ENCODE measurements around the gene IFT27.
"Not testable (repeated sequence)": the region's sequence is repeated elsewhere in the genome, so short reads cannot be mapped to it uniquely, and the experiment has no call there.

IFT27 gene

GRCh38 chr22:36764641-36765040 lies 11.3 kb downstream of the IFT27 start:
- DNase-seq, result no peak

DNA sequence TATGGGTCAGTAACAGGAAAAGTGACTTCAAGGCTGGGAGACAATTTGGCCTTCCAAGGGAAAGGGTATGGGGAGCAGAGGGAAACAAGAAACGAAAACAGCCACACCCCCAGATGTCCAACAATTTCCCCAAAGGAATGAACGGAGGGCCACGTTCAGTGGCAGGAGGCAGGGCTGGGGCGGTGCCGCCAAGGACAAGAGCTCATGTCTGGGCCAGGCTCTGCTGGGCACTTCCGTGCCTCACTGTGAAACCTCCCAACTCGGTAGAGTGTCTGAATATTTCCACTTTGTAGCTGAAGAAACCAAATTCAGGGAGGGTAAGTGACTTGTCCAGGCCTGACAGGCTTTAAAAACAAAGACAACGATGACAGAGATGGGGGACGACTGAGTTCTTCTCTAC lies 11.9 kb downstream of the IFT27 start:
- no peak for DNase-seq

DNA sequence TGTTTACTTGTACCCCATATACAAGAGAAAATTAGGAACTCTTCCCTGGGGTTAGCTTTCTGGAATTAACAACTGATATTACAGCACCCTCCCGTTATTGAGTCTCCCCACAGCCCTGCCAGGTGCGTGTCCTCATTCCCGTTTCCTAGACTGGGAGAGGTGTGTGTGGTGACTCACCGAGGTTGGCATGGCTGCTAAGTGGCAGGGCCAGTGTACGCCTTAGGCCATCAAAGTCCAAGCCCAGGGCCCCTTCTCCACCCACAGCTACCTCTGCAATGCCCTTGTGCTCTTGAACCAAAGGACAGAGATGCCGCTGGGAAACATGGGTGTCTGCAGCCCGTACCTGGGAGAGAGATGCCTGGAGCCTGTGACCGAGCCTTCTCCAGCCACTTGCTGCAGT lies 12.3 kb downstream of the IFT27 start:
- DNase-seq, result no peak

DNA sequence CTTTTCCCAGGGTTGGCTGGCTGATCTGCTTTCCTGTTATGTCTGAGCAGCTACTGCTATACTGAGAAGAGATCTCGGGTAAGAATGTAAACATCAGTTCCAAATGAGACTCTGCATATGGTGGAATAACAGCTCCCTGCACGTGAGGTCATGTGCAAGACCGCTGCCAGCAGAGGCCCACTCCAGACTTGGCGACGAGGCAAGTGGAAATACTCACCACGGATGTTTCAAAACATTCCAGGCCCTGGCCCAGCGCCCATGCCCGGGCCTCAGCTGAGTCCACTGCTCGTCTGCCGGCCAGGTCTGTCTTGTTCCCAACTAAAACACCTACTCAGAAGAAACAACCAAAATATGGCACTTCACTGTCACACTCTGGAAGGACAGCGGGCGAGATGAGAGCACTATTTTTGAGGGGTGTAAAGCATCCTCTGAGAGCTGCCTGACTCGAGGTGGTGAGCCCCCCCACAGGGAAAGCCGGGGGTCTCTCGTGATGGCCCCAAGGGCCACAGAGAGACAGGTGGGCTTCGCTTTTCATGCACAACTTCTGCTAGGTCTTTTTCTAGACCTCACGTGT lies 13.1 kb downstream of the IFT27 start:
- DNase-seq, result no peak

DNA sequence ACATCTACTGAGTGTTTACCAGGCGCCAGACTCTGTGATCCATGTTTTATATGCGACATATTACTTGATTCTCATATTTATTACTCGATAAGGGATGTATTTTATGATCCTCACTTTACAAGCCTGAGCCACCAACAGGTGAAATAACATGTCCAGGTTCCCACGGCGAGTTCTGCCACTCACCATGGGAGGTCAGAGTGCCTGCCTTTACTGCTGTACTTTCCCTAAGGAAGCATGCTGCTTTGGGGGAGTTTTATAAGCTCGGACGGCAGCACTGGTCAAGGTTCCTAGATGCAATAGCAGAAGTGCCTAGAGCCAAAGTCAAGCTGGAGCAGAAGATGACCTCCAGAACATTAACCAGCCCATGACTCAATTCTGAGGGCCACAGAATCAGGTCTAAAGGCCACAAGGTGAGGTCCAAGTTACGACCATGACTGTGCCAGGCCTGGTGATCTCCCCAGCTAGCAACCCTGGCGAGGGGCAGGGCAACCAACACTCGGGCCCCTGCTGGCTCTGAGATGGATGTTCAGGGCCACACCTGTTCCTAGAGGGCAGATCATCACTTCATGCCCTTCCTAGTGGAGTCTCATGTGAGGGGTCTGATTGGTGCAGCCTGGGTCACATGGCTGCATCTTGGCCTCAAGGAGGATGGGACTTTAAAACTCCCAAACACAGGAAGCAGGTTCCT lies 14.2 kb downstream of the IFT27 start:
- DNase-seq, result no peak

DNA sequence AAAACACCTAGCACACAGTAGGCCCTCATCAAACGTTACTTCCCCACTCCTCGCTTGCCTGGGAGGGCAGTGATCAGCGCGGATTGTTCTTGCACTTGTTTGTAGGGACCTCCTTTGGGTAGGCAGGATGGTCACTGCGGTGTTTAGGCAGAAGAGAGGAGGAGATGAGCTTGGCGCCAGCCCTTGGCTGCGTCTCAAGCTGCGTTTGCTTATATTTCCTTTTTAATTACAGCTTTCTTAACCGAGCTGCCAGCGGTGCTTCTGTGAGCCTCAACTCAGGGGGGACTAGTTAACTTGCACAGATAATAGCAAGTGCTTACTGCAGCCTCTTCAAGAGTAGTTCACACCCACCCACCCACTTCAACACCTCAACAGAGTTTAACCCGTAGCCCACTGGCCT lies 15.1 kb downstream of the IFT27 start:
- no peak for DNase-seq

DNA sequence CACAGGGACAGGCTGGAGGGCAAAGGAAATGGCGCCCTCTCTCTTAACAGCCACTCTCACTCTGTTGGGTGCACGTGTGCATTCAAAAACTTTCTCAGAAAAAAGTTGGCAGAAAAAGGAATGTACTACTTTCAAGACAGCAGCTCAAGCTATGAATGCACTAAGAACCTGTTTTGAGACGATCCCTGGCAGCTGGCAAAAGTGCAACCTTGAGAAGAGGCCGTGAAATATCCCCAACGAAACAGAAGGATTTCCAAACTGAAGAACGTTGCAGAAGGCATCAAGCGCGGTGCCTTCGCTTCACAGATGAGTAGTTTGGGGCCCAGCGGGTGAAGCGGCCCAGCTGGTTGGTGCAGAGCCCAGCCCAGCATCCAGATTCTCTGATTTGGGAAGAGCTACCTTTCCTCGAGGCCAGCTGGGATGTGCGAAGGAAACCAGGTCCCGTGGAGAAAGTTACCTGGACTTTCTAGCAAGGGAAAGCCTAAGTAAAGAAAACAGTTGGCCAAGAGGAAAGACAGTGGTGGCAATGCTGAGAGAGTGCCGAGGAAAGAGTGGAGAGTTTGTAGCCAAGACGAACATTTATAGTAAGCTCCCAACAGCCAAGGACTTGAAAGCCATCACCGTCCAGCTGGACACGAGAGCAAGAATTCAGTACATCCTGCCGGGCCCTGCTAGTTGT lies 16.3 kb downstream of the IFT27 start:
- no peak for DNase-seq

GRCh38 chr22:36758792-36759271 lies 17.1 kb downstream of the IFT27 start:
- DNase-seq, result no peak

- DNase-seq, result peak in 1 of 2 experiments; percentile 44
Measured at GRCh38 chr22:36757668-36758211, 18.2 kb downstream of the IFT27 start.

DNA sequence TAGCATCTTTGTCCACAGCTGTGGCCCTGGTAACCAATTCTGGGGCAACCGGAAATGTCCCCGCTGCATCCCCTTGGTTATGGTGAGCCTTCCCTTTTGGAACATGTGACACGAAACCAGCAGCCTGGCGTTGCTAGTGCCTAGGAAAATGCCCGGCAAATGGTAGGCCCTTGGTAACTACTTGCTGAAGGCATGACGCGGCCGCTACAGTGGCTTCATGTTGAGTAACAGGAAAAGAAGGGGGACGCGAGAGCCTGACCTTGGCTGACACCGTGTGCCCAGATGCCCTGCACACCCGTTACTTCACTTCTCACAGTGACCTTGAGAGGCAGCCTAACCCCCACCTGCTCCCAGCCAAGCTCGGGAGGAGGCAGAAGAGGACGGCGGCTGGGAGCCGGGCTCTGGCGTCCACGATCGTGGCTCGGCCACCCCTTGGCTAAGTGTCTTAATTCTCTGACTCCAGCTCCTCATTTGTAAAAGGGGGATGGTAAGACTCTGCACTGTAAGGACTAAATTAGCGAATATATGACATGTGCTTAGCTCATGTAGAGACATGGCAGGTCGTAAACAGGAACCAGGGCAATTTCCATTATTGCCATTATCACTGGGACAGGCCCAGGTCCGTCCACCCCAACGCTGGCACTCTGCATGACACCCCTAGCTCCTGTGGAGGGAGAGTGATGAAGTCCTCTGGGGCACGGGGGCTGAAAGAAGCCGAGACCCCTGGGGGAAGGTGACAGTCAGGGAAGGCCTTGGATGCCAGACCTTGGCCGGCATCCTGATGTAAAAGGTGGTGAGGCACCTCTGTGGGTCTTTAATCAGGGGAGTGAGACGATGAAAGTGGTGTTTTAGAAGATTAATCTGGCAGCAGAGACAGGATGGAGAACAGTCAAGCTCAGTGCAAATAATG lies 18.9 kb downstream of the IFT27 start:
- DNase-seq, result no peak

- no peak for DNase-seq
Measured at GRCh38 chr22:36756031-36756430, 19.9 kb downstream of the IFT27 start.

DNA sequence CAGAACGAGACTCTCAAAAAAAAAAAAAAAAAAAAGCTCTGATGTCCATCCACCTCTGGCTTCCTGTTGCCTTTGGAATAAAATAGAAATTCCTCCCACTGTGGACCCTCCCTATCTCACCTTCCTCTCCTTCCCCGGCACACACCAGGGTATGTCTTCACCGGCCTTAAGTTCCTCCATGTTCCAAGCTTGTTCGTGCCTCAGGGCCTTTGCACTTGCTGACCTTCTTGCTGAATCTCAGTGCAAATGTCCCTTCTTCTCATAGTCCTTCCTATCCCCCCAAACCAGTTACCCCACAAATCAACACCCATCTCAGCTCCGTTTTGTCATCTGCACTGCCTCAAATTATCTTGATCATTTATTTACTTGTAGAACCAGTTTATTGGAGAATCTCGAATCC lies 20.6 kb downstream of the IFT27 start:
- DNase-seq, result no peak

- DNase-seq, result not testable (repeated sequence)
Measured at GRCh38 chr22:36754881-36755280, 21.0 kb downstream of the IFT27 start.

DNA sequence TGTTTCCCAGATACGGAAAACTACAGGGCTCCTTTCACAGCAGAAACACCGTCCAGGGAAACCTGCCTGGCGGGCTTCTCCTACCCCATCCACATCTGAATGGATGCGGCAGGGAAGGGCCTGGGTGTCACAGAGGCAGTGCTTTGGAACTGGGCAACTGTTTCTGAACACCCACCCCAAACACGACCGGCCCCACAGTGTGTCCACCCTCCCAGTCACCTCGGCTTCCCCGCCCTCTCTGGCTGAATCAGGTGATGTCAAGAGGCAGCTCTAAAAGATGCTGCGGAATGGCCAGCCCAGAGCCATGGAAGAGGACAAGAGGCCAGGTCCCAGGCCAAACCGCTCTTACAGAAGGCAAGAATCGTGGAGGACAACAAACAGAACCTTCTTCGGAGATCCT lies 22.0 kb downstream of the IFT27 start:
- DNase-seq, result no peak

GRCh38 chr22:36753120-36753802 lies 22.7 kb downstream of the IFT27 start:
- no peak for DNase-seq

GRCh38 chr22:36746375-36746970 lies 29.4 kb downstream of the IFT27 start:
- DNase-seq, result no peak

GRCh38 chr22:36745301-36745995 lies 30.5 kb downstream of the IFT27 start:
- DNase-seq, result no peak

GRCh38 chr22:36744791-36745190 lies 31.1 kb downstream of the IFT27 start:
- DNase-seq, result no peak

DNA sequence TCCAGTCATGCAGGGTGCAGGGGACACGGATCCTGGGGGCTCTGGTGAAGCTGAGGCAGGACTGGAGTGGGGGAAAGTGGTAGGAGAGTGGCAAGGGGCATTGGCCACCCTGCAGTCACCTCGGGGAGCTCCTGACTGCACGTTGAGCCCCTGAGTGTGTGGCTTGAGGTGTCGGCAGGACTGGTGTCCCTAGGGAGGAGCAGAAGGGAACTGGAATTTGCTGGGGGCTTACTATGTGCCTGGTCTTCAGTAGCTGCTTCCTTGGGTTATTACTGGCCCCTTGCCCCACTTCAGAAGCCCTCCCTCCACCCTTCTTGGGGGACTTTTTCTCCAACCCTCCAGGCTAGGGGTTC lies 31.5 kb downstream of the IFT27 start:
- no peak for DNase-seq

DNA sequence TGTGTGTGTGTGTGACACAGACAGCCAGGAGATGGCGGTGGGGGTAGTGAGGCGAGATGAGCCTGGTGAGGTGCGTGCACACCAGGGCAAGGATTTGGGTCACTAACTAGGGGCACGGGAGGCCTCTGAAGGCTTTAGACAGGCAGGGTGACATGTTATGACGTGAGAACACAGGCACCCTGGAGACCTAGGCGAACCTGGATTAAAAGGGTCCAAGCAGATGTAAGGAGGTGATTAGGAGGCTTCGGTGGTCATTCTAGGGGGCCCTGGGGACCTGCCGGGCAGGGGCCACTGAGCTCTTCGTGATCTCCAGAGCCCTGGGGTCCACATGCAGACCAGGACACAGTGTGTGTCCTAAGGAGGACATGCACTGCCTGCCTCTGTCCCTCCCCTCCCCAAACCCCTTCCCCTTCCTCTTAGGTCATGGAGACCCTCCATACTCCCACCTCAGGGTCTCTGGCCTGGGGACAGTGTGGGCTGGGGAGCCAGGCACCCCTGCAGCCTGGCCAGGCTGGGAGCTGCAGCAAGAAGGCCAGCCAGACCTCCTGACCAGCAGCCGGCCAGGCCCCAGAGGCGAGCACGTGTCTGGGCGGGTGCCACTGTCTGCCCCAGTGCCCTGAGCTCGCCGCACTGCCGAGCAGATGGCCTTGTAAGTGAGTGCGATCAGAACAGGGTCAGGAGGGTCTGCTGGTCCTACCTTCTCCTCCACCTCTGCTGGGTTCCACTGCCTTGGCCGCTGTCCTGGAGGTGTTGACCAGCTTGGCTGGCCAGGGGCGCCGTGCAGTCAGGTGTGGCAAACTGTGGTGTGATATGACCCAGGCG lies 32.1 kb downstream of the IFT27 start:
- no peak for DNase-seq

Measured in SW 1271 (cell line).